ENCODE measurements around the gene MUC5AC.

The MUC5AC gene

DNA sequence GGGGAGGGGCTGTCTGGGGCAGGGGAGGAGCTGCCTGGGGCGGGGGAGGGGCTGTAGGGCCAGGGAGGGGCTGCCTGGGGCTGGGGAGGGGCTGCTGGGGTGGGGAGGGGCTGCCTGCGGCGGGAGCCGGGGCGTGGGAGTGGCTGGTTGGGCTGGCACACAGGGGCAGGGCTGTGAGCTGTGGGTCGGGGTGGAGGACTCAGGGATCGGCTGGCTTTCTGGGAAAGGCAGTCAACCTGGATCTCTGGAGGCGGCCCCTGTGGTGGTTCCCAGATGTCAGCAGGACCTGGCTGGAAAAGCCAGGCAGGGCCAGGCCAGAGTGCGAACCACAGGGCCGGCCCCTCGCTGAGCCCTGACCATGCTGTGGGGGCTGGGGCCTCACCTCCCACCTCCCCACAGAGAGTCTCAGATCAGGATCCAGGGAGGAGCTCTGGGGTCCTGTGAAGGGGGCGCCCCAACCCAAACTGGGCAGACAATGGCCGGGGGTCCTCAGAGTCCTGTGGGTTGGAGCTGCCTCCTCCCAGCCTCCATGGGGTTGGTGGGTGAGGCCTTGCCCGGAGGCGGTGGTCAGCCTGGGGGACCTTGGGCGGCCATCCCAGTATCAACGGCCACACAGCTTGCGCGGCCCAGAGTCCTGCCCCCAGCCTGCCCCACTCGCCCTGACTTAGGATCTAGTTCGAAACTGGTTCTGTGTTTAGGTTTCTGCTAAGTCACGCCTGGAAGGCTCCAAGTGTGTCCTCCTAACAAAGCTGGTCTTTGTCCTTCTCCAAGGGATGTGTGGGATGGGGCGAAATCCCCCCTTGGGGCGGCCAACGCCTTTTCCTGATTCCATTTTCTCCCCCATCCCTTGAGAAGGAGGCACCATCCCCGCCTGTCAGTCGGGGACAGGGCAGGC, 67.0 kb downstream of the MUC5AC start:
- DNase-seq (ENCODE audit: low read depth): no peak
- TF ChIP-seq CTCF (IDR thresholded peaks at IDR 0.05; ENCODE audit: low read depth, low read length, missing control alignments): no peak
- H3K4me3 ChIP-seq (ENCODE audit: low read depth, low read length): no peak overlapping the region

- TF ChIP-seq CTCF (IDR thresholded peaks at IDR 0.05; ENCODE audit: low read depth, low read length, missing control alignments): no peak
- H3K4me3 ChIP-seq (ENCODE audit: low read depth, low read length): no peak overlapping the region
- DNase-seq (ENCODE audit: low read depth): no peak
Measured at GRCh38 chr11:1225386-1226225, 67.9 kb downstream of the MUC5AC start.

- no peak overlapping the region for H3K4me3 ChIP-seq (ENCODE audit: low read depth, low read length)
- TF ChIP-seq CTCF (IDR thresholded peaks at IDR 0.05; ENCODE audit: low read depth, low read length, missing control alignments): no peak
- no peak for DNase-seq (ENCODE audit: low read depth)
Measured at GRCh38 chr11:1226226-1226985, 68.7 kb downstream of the MUC5AC start.

GRCh38 chr11:1226986-1227550, 69.3 kb downstream of the MUC5AC start:
- TF ChIP-seq CTCF (IDR thresholded peaks at IDR 0.05; ENCODE audit: low read depth, low read length, missing control alignments): peak; percentile 21
- DNase-seq (ENCODE audit: low read depth): no peak
- no peak overlapping the region for H3K4me3 ChIP-seq (ENCODE audit: low read depth, low read length)

GRCh38 chr11:1227551-1228100, 69.9 kb downstream of the MUC5AC start:
- no peak overlapping the region for H3K4me3 ChIP-seq (ENCODE audit: low read depth, low read length)
- DNase-seq (ENCODE audit: low read depth): no peak
- no peak for TF ChIP-seq CTCF (IDR thresholded peaks at IDR 0.05; ENCODE audit: low read depth, low read length, missing control alignments)
